ENCODE data around the gene C3. TPM values are rescaled to one million over a fixed set of nuclear protein-coding genes. Genes with fewer than 3 reads are reported as not detected.

C3 gene
- total and polyA plus RNA-seq, 2 of the 13 experiments (the other 11 are each of a cell fraction or from before 2014, with no cell fraction given) = 1,455 to 6,272 TPM

GRCh38 chr19:6723108-6723618 lies 2.7 kb upstream of the C3 start (continued):
- TF ChIP-seq RERE (CRISPR knock-in tag; IDR thresholded peaks at IDR 0.05; ENCODE audit: low read depth) = peak; percentile 73
- no peak for TF ChIP-seq ONECUT2 (CRISPR knock-in tag; IDR thresholded peaks at IDR 0.05)
- no peak for TF ChIP-seq ATF3 (CRISPR knock-in tag; IDR thresholded peaks at IDR 0.05)
- no peak for TF ChIP-seq NFRKB (IDR thresholded peaks at IDR 0.05)
- no peak for TF ChIP-seq MZF1 (CRISPR knock-in tag; IDR thresholded peaks at IDR 0.05; ENCODE audit: borderline replicate concordance)
- peak; percentile 66 for TF ChIP-seq ZNF503 (CRISPR knock-in tag; IDR thresholded peaks at IDR 0.05)
- TF ChIP-seq CSRNP2 (CRISPR knock-in tag; conservative IDR thresholded peaks at IDR 0.05; ENCODE audit: low read depth) = no peak
- TF ChIP-seq GRHL1 (CRISPR knock-in tag; conservative IDR thresholded peaks at IDR 0.05) = no peak
- no peak for TF ChIP-seq ATF5 (CRISPR knock-in tag; IDR thresholded peaks at IDR 0.05; ENCODE audit: low read depth)
- TF ChIP-seq CCDC6 (CRISPR knock-in tag; IDR thresholded peaks at IDR 0.05) = peak; percentile 63; the same call in 1 of the 2 replicates
- no peak for TF ChIP-seq E2F2 (CRISPR knock-in tag; IDR thresholded peaks at IDR 0.05; ENCODE audit: borderline replicate concordance)
- TF ChIP-seq PCBP1 (IDR thresholded peaks at IDR 0.05; ENCODE audit: borderline replicate concordance, low read depth, low read length) = no peak
- TF ChIP-seq SOX6 (IDR thresholded peaks at IDR 0.05) = no peak
- TF ChIP-seq SOX6 (CRISPR knock-in tag; IDR thresholded peaks at IDR 0.05) = peak; percentile 86
- TF ChIP-seq ZNF597 (CRISPR knock-in tag; IDR thresholded peaks at IDR 0.05) = no peak
